ENCODE results near the gene AKAP10. TPM values are rescaled to one million over a fixed set of nuclear protein-coding genes. Genes with fewer than 3 reads are reported as not detected.
"Not testable (repeated sequence)": the region's sequence is repeated elsewhere in the genome, so short reads cannot be mapped to it uniquely, and the experiment has no call there.

The AKAP10 gene
- total RNA-seq, 1 donor from 2014 or later: 51.5 TPM

GRCh38 chr17:19896679-19897078 is 80.9 kb downstream of the AKAP10 start:
- no peak for ATAC-seq (ENCODE audit: low read depth)
- TF ChIP-seq CTCF (IDR thresholded peaks at IDR 0.05): no peak
- CTCF ChIA-PET: no interaction called here
- no peak overlapping the region for H3K4me3 Mint-ChIP-seq
- H3K36me3 Mint-ChIP-seq (ENCODE audit: low read depth): peaks cover 9% of the 10 kb centered on the region
- no peaks in the 10 kb centered on the region for H3K4me1 Mint-ChIP-seq
- H3K27ac Mint-ChIP-seq: no peak overlapping the region
- no peaks in the 10 kb centered on the region for H3K9me3 Mint-ChIP-seq
- POLR2A ChIA-PET: no interaction called here
- intact Hi-C loops (cut with micrococcal nuclease): no loop called here
- DNase-seq: no peak
- H3K27me3 Mint-ChIP-seq: no peaks in the 10 kb centered on the region

DNA sequence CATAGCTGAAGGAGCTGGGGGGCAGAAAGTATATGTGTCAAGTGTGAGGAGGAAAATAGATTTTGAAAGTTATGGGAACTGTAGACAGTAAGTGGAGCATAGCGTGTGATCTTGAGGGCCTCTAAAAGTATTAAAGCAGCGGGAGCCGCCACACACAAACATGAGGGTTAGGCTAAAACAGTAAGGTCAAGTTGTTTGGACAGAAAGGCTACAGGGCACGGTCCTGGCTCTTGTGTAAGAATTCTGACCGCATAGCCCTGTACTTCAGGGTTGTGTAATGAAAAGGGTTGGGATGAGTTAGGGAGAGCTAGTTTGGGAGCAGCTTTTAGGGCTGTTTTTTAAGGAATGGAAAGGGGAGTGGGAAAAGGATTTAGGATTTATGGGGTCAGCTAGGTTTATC is 87.1 kb downstream of the AKAP10 start:
- H3K36me3 Mint-ChIP-seq (ENCODE audit: low read depth); H3K4me3 Mint-ChIP-seq; CTCF ChIA-PET; H3K27me3 Mint-ChIP-seq; ATAC-seq (ENCODE audit: low read depth); H3K4me1 Mint-ChIP-seq; POLR2A ChIA-PET; H3K9me3 Mint-ChIP-seq; intact Hi-C loops (cut with micrococcal nuclease); H3K27ac Mint-ChIP-seq; DNase-seq: not testable (repeated sequence)

- intact Hi-C loops (cut with micrococcal nuclease); H3K27me3 Mint-ChIP-seq; H3K36me3 Mint-ChIP-seq (ENCODE audit: low read depth); H3K4me3 Mint-ChIP-seq; H3K9me3 Mint-ChIP-seq; DNase-seq; H3K27ac Mint-ChIP-seq; H3K4me1 Mint-ChIP-seq; ATAC-seq (ENCODE audit: low read depth); CTCF ChIA-PET: not testable (repeated sequence)
- POLR2A ChIA-PET: interaction anchor here (0.6 kb wide), 1 partner anchor 15 kb away, joined by 3 read pairs; no protein-coding TSS in a partner anchor
These were observed 87.6 kb downstream of the AKAP10 start for GRCh38 chr17:19890001-19890400.

DNA sequence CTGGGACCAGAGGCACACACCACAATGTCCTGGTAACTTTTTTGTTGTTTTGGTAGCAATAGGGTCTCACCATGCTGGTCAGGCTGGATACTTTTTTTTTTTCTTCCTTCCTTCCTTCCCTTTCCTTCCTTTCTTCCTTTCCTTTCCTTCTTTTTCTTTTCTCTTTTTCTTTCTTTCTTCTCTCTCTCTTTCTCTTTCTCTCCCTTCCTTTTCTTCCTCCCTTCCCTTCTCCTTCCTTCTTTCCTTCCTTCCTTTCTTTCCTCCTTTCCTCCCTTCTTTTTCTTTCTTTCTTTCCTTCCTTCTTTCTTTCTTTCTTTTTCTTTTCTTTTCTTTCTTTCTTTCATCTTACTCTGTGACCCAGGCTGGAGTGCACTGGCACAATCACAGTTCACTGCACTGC is 91.5 kb downstream of the AKAP10 start:
- no peak for TF ChIP-seq CTCF (IDR thresholded peaks at IDR 0.05)
- no peaks in the 10 kb centered on the region for H3K9me3 Mint-ChIP-seq
- CTCF ChIA-PET: no interaction called here

GRCh38 chr17:19883537-19884215 is 94.0 kb downstream of the AKAP10 start:
- Mint-ChIP-seq H3K9me3 (no peaks in the 10 kb centered on the region), H3K4me3 (no peak overlapping the region), H3K27me3 (peaks cover 10% of the 10 kb centered on the region), H3K4me1 (no peaks in the 10 kb centered on the region), H3K27ac (no peak overlapping the region), H3K36me3 (ENCODE audit: low read depth) (no peaks in the 10 kb centered on the region)
- no peak for ATAC-seq (ENCODE audit: low read depth)
- DNase-seq: no peak
- intact Hi-C loops (cut with micrococcal nuclease): no loop called here
- POLR2A ChIA-PET: no interaction called here
- TF ChIP-seq CTCF (IDR thresholded peaks at IDR 0.05): no peak
- CTCF ChIA-PET: no interaction called here

More for the DNA sequence above, 91.5 kb downstream of the AKAP10 start:
- POLR2A ChIA-PET: interaction anchor here (0.7 kb wide), 1 partner anchor 32 kb away, joined by 4 read pairs; no protein-coding TSS in a partner anchor
- DNase-seq: no peak
- no peak for ATAC-seq (ENCODE audit: low read depth)
- Mint-ChIP-seq H3K4me3 (no peak overlapping the region), H3K36me3 (ENCODE audit: low read depth) (no peaks in the 10 kb centered on the region), H3K27ac (no peak overlapping the region), H3K27me3 (no peaks in the 10 kb centered on the region), H3K4me1 (no peaks in the 10 kb centered on the region)
- intact Hi-C loops (cut with micrococcal nuclease): no loop called here

GRCh38 chr17:19880393-19880792 is 97.2 kb downstream of the AKAP10 start:
- POLR2A ChIA-PET: no interaction called here
- Mint-ChIP-seq H3K27ac (no peak overlapping the region), H3K9me3 (no peaks in the 10 kb centered on the region), H3K4me3 (no peak overlapping the region), H3K36me3 (ENCODE audit: low read depth) (no peaks in the 10 kb centered on the region), H3K27me3 (peaks cover 27% of the 10 kb centered on the region), H3K4me1 (peaks cover 11% of the 10 kb centered on the region)
- CTCF ChIA-PET: no interaction called here
- intact Hi-C loops (cut with micrococcal nuclease): no loop called here
- DNase-seq (no peak), ATAC-seq (ENCODE audit: low read depth) (no peak)
- TF ChIP-seq CTCF (IDR thresholded peaks at IDR 0.05): no peak
